Measurements from ENCODE around the gene KLK2.

- TF ChIP-seq EZH2 (IDR thresholded peaks at IDR 0.05; ENCODE audit: low read depth) (no peak), CTCF (conservative IDR thresholded peaks at IDR 0.05) (no peak)
Observed at GRCh38 chr19:50861010-50861409, 12.2 kb upstream of the KLK2 start.
